Osteoblast (primary cell): Measurements from ENCODE around the gene RRN3. TPM values are rescaled to one million over a fixed set of nuclear protein-coding genes. Genes with fewer than 3 reads are reported as not detected.

Experiments used
- DNase-seq: peaks from one replicate; pipeline ENCODE4 v3.0.0; 2011; ENCODE audit warnings: low spot score, mixed read lengths; ENCODE audit not compliant: insufficient read length; ENCODE audit errors: missing footprints
- H2AFZ ChIP-seq: 2 replicates; pipeline ENCODE4 v1.6.0; 2011; ENCODE audit warnings: mild to moderate bottlenecking, low read length
- H3K27ac ChIP-seq: 2 replicates; pipeline ENCODE4 v1.5.1; 2011; ENCODE audit warnings: mild to moderate bottlenecking, low read depth, low read length, moderate library complexity
- H3K27me3 ChIP-seq: 2 replicates; pipeline ENCODE4 v1.6.0; 2012; ENCODE audit warnings: mild to moderate bottlenecking, control low read depth, inconsistent platforms, low read length, moderate library complexity; ENCODE audit not compliant: insufficient read depth
- H3K36me3 ChIP-seq: 2 replicates; pipeline ENCODE4 v1.5.1; 2011; ENCODE audit warnings: mild to moderate bottlenecking, low read length, control low read depth, moderate library complexity; ENCODE audit not compliant: insufficient read depth
- H3K4me1 ChIP-seq: 2 replicates; pipeline ENCODE4 v1.5.1; 2011; ENCODE audit warnings: mild to moderate bottlenecking, low read length, control low read depth, moderate library complexity; ENCODE audit not compliant: insufficient read depth
- H3K4me2 ChIP-seq: 2 replicates; pipeline ENCODE4 v1.6.0; 2011; ENCODE audit warnings: mild to moderate bottlenecking, low read length; ENCODE audit not compliant: insufficient read depth
- H3K4me3 ChIP-seq: fragments of 200-600 bp; sonication (generic); 3 replicates; pipeline ENCODE4 v1.5.1; 2012; ENCODE audit warnings: mild to moderate bottlenecking, low read length, inconsistent platforms; ENCODE audit not compliant: insufficient read depth
- H3K79me2 ChIP-seq: 2 replicates; pipeline ENCODE4 v1.6.0; 2012; ENCODE audit warnings: mild to moderate bottlenecking, low read length, control low read depth, inconsistent platforms; ENCODE audit not compliant: insufficient read depth
- H3K9me3 ChIP-seq: 2 replicates; pipeline ENCODE4 v1.5.1; 2011; ENCODE audit warnings: low read depth, low read length, control low read depth
- H4K20me1 ChIP-seq: 2 replicates; pipeline ENCODE4 v1.6.0; 2012; ENCODE audit warnings: mild to moderate bottlenecking, low read length, control low read depth; ENCODE audit not compliant: insufficient read depth
- CTCF ChIP-seq: IDR thresholded peaks from 2 replicates; pipeline ENCODE4 v1.5.1; 2011; ENCODE audit warnings: mild to moderate bottlenecking, low read depth, low read length, moderate library complexity; ENCODE audit errors: extremely low read depth
- total RNA-seq: library from RNA; depleted of rRNA; stranded (reverse); fragments of >200 nt; gene quantifications from 2 replicates; pipeline ENCODE4 v1.2.3, GENCODE V29; 2012

RRN3 gene
- total RNA-seq, 1 donor = 29.3 TPM

- TF ChIP-seq CTCF = no peak
- no peak for DNase-seq
- Histone ChIP-seq H3K27me3 (no peaks in the 10 kb centered on the region), H3K4me2 (no peak overlapping the region), H3K27ac (no peak overlapping the region), H3K4me3 (no peak overlapping the region), H3K79me2 (peaks cover 19% of the 10 kb centered on the region), H4K20me1 (peaks cover 12% of the 10 kb centered on the region), H3K9me3 (no peaks in the 10 kb centered on the region), H2AFZ (no peak overlapping the region), H3K4me1 (peaks cover 11% of the 10 kb centered on the region), H3K36me3 (peaks cover 36% of the 10 kb centered on the region)
Observed at GRCh38 chr16:15043344-15043743, 50.7 kb downstream of the RRN3 start.

- TF ChIP-seq CTCF = peak; percentile 25
- peak; percentile 94 for DNase-seq
- no peaks in the 10 kb centered on the region for H3K9me3 ChIP-seq
- peak overlapping the region; percentile 1 for H3K4me2 ChIP-seq
- H3K4me3 ChIP-seq = no peak overlapping the region
- H3K79me2 ChIP-seq = peaks cover 8% of the 10 kb centered on the region
- H3K27me3 ChIP-seq = no peaks in the 10 kb centered on the region
- peak overlapping the region; percentile 6 for H3K27ac ChIP-seq
- H2AFZ ChIP-seq = no peak overlapping the region
- H3K36me3 ChIP-seq = peaks cover 48% of the 10 kb centered on the region
- H4K20me1 ChIP-seq = peaks cover 4% of the 10 kb centered on the region
- H3K4me1 ChIP-seq = peaks cover 11% of the 10 kb centered on the region
Observed at GRCh38 chr16:15041271-15042004, 52.6 kb downstream of the RRN3 start.

- H3K36me3 ChIP-seq = peaks cover 76% of the 10 kb centered on the region
Observed at GRCh38 chr16:15038689-15039088, 55.4 kb downstream of the RRN3 start.

More at GRCh38 chr16:15038689-15039088, 55.4 kb downstream of the RRN3 start:
- peaks cover 11% of the 10 kb centered on the region for H3K4me1 ChIP-seq
- H3K27me3 ChIP-seq = no peaks in the 10 kb centered on the region
- no peaks in the 10 kb centered on the region for H3K9me3 ChIP-seq
- no peak overlapping the region for H3K4me3 ChIP-seq
- DNase-seq = no peak
- peaks cover 3% of the 10 kb centered on the region for H3K79me2 ChIP-seq
- TF ChIP-seq CTCF = no peak
- peaks cover 4% of the 10 kb centered on the region for H4K20me1 ChIP-seq
- no peak overlapping the region for H2AFZ ChIP-seq
- no peak overlapping the region for H3K27ac ChIP-seq
- no peak overlapping the region for H3K4me2 ChIP-seq
